Measurements from ENCODE around the gene WDR5B. TPM values are rescaled to one million over a fixed set of nuclear protein-coding genes. Genes with fewer than 3 reads are reported as not detected.

WDR5B gene
- total and polyA plus RNA-seq, 2 of the 8 experiments (the other 6 are each of a cell fraction or from before 2014, with no cell fraction given), result 1.9 to 3.5 TPM

DNA sequence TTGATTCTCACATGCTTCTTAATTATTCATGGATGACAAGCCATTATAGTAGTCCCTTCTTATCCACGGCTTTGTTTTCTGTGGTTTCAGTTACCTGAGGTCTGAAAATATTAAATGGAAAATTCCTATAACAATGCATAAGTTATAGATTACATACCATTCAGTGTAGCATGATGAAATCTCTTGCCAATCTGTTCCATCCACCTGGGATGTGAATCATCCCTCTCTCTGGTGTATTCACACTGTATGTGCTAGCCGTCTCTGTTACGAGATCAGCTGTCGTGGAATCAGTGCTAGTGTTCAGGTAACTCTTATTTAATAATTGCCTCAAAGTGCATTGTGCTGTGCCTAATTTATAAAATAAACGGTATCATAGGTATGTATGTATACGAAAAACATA lies 5.2 kb downstream of the WDR5B start:
- ChIA-PET CTCF (ENCODE audit: partially characterized antibody) (no interaction called here), POLR2A (ENCODE audit: partially characterized antibody) (no interaction called here)
- 93% methylated on average over 6 of the region's 6 CpGs; no CpG with 5 or more reads in 1 of the 2 experiments for WGBS, 2 experiments (ENCODE audit: extremely low coverage in 1 of 2, insufficient coverage in 1 of 2, insufficient read length in 1 of 2, insufficient replicate concordance in 2 of 2, low coverage in 1 of 2, low lambda C conversion rate in 2 of 2, missing lambda C conversion rate in 1 of 2)
- Histone ChIP-seq H3K4ac (replicated peaks; ENCODE audit: insufficient read length, low read depth, low read length) (no peak overlapping the region), H2AFZ (ENCODE audit: low read length) (no peak overlapping the region), H3K23me2 (ENCODE audit: low read depth, low read length) (peaks cover 3% of the 10 kb centered on the region), H2BK12ac (ENCODE audit: low read depth, low read length) (no peak overlapping the region), H3K36me3 (ENCODE audit: control insufficient read depth in 2 of 4, insufficient read depth in 4 of 4, low read length in 3 of 4) (peaks cover 2 to 25% (median 19%) of the 10 kb centered on the region in 4 experiments; a peak in 7 of 8 replicates), H2BK120ac (replicated peaks; ENCODE audit: low read depth, low read length) (no peak overlapping the region), H3K79me2 (ENCODE audit: control insufficient read depth in 1 of 2, insufficient read depth in 2 of 2, low read length in 2 of 2) (peaks cover 0 to 16% of the 10 kb centered on the region in 2 experiments; a peak in 1 of 4 replicates), H4K5ac (ENCODE audit: insufficient read length, low read depth, low read length) (no peak overlapping the region), H3K4me2 (ENCODE audit: insufficient read depth in 1 of 2, low read depth in 2 of 2, low read length in 2 of 2) (no peak overlapping the region), H3K9me3 (ENCODE audit: insufficient read depth in 2 of 2, low read depth in 1 of 2, low read length in 1 of 2) (no peaks in the 10 kb centered on the region), H4K91ac (replicated peaks; ENCODE audit: insufficient read length, low read length) (no peak overlapping the region), H3K18ac (ENCODE audit: extremely low read depth, low read length) (no peak overlapping the region), H3K14ac (ENCODE audit: insufficient read length) (no peak overlapping the region), H3K9ac (replicated peaks in 1 of 4; ENCODE audit: extremely low read depth in 1 of 4, low read depth in 3 of 4, low read length in 3 of 4) (no peak overlapping the region), H3K4me3 (ENCODE audit: extremely low read depth in 1 of 4, insufficient read depth in 2 of 4, low read depth in 3 of 4, low read length in 4 of 4) (no peak overlapping the region), H2BK5ac (ENCODE audit: low read depth, low read length) (no peak overlapping the region), H3K27ac (ENCODE audit: low read depth, low read length) (no peak overlapping the region), H2BK15ac (ENCODE audit: low read length) (no peak overlapping the region), H3K56ac (replicated peaks; ENCODE audit: insufficient read length, low read depth, low read length) (no peak overlapping the region), H3K23ac (ENCODE audit: insufficient read length) (no peak overlapping the region), H3K79me1 (ENCODE audit: low read depth, low read length) (no peaks in the 10 kb centered on the region), H3K27me3 (replicated peaks in 1 of 4; ENCODE audit: control insufficient read depth in 3 of 4, extremely low read depth in 1 of 4, insufficient read depth in 3 of 4, low read length in 3 of 4) (no peaks in the 10 kb centered on the region), H3K4me1 (replicated peaks in 1 of 4; ENCODE audit: control insufficient read depth in 3 of 4, insufficient read depth in 4 of 4, low read length in 3 of 4) (0 out of 7 replicates have a peak, but pooled peaks cover 0 to 4% (median 0%) of the 10 kb centered on the region in 4 experiments), H2BK20ac (ENCODE audit: low read length) (no peak overlapping the region), H4K20me1 (replicated peaks in 1 of 2; ENCODE audit: control insufficient read depth in 1 of 2, insufficient read depth in 2 of 2, low read length in 2 of 2) (no peaks in the 10 kb centered on the region), H2AK5ac (ENCODE audit: low read depth, low read length) (no peak overlapping the region), H4K8ac (ENCODE audit: extremely low read depth, insufficient read depth, low read length) (no peak overlapping the region)
- no peak for FAIRE-seq
- DNase-seq (ENCODE audit: low read depth in 1 of 2, low spot score in 2 of 2), result no peak
- no peak for TF ChIP-seq TEAD4 (IDR thresholded peaks at IDR 0.05; ENCODE audit: low read depth, low read length)
- TF ChIP-seq CHD2 (IDR thresholded peaks at IDR 0.05; ENCODE audit: low read length), result no peak
- TF ChIP-seq SP1 (IDR thresholded peaks at IDR 0.05; ENCODE audit: low read depth, low read length), result no peak
- TF ChIP-seq RNF2 (IDR thresholded peaks at IDR 0.05; ENCODE audit: borderline replicate concordance, low read depth, low read length, missing control alignments, poor library complexity, severe bottlenecking), result no peak
- TF ChIP-seq NRF1 (IDR thresholded peaks at IDR 0.05; ENCODE audit: low read depth, low read length), result no peak
- TF ChIP-seq TAF7 (optimal IDR thresholded peaks at IDR 0.05; ENCODE audit: borderline replicate concordance, low read depth, low read length), result no peak
- TF ChIP-seq BCL11A (IDR thresholded peaks at IDR 0.05; ENCODE audit: low read depth in 2 of 2, low read length in 2 of 2), result no peak
